Posterior cingulate gyrus (tissue), 11 donors: Measurements from ENCODE around the gene NRP1.

Source experiments
- DNase-seq, 10 donors: peaks; one replicate each; pipeline versions ENCODE4 v3.0.0 to v3.0.0-alpha.2; 2020 to 2021; ENCODE audit warnings: mixed read lengths in 3 of 10
- intact Hi-C: fragments of 100-400 bp; cut with DNase I; formaldehyde crosslinking; loops from one replicate; pipeline ENCODE4 v1.15.1; 2023

Gene NRP1

DNA sequence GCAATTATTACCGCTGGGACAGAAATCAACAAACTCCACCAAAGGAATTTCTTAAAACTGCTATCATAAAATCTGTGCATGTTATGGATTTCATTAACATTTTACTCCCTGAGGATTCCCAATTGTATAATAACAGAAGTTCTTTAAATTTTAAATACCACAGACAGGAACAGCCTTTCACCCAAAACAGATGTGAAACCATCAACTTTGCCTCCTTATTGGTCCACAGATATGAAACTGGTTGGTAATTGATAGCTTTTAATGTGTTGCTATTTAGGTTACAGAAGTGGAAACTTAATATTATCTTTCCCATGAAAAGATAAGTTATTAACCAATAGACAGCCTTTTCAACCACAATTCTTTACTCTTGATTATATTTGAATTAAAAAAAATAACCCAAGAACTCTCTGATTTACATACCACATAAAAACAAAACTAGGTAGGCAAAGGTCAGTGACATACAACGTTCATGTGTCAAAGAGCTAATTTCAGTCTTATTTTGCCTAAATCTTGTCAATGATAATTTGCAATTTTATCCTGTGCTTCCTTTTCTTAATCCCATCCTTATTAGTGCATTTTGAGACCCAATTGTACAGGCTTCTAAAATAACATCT lies 90.0 kb downstream of the NRP1 start:
- no peak for DNase-seq
- intact Hi-C loops = no loop called here

DNA sequence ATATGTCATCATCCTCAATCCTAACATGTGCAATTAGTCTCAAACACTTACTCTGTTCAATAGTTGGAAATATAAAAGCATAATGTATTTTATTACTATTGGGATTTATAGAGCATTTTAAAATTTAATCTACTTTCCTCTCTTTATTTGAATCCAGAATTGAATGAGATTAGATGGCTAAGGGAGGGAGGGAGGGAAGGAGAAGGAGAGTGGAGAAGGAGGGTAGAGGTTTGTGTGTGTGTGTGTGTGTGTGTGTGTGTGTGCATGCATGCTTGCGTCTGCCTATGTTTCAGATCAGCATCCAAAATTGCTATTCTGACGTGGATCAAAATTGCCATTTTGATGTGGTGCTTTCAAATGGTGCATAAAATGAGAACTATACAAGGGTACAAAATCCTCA lies 90.8 kb downstream of the NRP1 start:
- DNase-seq = no peak
- intact Hi-C loops = no loop called here

DNA sequence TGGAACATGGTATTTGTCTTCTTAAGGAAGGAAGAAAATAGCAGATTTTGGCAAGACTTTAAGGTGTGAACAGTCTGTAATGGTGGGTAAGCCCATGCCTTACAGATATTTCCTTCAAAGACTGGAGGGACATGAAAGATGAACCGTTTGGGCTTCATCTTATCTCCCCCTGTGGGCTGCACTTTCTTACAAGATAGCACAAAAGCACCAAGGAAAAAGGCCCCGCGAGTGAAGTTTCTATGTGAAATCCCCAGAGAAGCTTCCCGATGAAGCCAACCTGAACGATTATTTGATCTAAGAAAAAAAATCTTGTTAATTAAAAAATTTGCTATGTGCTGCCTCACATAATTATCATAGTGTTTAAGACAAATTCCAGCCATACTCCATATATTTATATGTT lies 91.5 kb downstream of the NRP1 start:
- no peak for DNase-seq
- intact Hi-C loops = no loop called here

DNA sequence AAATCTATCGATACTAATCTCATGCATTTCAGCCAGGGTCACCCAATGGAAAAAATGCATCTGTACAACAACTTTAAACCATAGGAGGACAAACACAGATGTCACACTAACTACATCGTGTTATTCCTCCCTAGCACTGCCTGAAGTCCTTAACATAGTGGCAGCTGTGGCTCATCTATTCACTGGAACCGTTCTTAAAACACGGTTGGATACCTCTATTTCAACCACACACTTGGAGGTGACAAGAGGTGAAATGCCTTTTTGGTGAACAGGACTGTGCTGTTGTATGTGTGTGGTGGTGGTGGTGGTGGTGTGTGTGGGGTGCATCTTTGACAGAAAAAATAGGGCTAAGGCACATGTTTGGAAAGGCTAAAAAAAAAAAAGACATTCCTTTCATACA lies 93.1 kb downstream of the NRP1 start:
- intact Hi-C loops = no loop called here
- DNase-seq = no peak

DNA sequence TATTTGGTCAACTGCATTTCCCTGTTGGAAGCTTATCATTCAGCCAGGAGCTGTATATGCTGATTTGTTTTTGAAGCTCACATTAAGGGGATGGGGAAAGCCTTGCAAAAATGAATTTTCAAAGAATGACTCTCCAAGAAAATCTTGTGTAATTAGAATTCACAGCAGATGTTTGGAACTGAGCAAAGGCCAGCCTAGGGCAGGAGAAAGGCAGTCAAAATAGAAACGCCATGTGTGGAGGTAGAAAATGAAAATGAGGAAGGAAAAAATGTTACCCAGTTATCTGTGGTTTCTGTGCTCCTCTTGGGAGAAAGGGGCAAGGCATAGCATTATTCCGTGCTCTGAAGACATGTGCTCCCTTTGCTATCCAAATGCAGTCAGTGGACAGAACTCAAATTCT lies 93.5 kb downstream of the NRP1 start:
- DNase-seq = no peak
- intact Hi-C loops = no loop called here

DNA sequence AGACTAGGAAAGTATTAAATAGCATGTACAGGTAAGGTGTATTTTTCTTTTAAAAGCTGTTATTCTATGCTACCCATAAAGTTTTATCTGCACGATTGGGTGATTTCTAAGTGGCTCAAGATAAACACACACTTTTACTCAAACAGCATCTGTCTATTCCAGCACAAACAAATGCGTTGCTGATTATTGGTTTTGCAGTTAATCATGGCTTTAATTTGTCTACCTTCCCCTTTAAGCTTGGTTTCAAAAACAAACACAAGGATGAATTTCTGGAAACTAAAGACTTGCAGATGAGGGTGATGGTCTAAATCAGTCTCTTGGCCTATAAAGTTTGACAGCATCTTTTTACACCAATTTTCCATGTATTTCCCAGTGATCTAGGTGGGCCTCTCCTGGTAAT lies 94.2 kb downstream of the NRP1 start:
- no peak for DNase-seq
- intact Hi-C loops = no loop called here

DNA sequence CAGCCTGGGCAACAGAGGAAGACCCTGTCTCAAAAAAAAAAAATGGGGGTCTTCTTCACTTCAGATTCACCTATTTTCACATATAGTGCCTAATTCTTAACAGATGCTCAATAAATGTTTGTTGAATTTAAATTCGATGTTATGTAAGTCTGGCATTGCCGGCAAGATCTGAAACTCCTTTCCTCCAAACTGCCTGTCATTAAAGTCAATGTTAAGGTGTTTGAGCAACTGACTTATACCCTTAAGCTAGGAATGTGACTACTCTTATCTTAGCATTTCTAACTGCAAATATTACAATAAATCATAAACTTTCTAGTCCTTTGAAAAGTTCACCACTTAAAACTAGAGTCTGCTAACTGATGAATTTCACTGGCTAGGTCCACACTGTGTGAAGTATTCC lies 95.2 kb downstream of the NRP1 start:
- intact Hi-C loops = no loop called here
- no peak for DNase-seq

DNA sequence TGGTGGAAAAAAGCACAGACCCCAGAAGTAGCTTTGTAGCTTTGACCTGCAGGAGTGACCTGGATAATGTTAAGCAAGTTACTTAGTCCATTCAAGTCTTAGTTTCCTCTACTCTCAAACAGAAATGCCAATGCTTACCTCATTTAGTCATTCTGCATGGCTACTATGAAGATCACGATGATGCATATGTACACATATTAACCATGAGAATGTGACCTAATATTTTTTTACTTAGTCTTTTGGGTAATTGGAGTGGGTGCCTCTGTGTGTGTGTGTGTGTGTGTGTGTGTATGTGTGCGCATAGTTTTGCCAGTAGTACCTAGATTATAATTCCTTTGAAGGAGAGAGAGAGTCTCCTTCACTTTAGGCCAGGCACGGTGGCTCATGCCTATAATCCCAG lies 95.8 kb downstream of the NRP1 start:
- intact Hi-C loops = no loop called here
- DNase-seq = no peak

DNA sequence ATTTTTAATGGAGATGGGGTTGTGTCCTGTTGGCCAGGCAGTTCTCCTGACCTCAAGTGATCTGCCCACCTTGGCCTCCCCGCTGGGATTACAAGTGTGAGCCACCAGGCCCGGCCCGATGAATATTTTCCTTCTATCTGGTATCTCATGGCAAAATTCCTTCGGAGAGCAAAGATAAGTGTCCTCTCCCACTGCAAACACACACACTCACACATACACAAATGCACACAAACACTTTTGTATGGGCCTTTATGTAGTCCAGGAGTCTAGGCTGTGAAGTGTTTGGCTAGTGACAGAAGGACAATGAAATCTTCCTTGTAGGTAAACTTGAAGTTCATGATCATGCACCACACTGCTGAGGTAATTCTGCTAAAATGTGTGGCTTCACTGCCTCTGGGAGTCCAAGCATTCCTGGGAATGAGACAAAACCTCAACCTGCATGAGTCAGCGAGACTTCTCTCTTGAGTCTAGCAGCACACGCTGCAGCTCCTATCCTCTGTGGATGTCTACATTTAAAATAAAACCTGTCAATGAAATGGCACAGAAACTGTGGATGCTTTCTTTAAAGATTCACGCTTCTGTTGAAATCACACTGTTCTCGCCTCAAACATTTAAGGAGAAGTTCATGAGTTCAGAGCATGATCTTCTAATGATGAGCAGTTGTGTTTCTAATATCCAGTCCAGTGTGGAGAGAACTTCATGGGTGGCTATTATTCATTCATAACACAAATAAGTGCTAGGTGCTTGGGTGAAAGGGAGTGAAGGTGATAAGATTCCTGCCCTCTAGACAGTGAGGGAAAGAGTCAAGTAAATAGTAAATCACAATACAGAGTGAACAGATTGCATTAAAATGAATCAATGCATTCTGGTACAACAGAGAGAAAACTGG lies 96.5 kb downstream of the NRP1 start:
- no peak for DNase-seq
- intact Hi-C loops = no loop called here

DNA sequence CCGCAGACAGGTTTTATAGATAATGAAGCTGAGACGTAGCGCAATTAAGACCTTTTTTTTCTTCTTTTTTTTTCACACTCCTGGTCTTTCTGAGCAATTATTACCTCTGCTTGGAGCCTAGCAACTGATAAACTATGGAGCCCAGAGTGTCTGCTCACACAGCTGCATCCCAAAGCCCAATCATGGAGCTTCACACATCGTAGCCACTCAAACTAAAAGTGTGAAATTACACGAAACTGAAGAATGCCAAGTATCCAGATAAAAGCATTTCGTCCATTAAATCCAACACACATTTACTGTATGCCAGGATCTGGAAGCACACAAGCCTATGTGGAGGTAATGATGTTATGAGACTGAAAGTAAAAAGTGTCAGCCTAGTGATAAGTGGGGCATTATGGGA lies 97.6 kb downstream of the NRP1 start:
- no peak for DNase-seq
- intact Hi-C loops = no loop called here

DNA sequence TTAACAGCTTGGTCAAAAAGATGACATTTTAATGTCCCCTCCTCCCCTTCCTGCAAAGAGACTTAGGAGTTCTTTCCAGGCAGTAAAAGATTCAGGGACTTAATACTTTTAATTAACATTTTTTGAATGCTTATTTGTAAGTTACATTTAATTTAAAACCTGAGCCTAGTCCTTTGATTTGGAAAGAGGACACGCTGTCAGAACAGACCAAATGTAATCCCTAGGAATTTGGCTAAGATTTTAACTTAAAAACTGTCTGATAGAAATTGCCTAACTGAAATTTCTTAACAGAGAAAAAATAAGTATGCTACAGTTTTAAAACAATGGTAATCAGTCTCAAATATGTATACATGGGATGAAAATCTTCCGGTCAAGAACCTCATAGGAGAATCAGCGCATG lies 98.5 kb downstream of the NRP1 start:
- no peak for DNase-seq
- intact Hi-C loops = no loop called here

DNA sequence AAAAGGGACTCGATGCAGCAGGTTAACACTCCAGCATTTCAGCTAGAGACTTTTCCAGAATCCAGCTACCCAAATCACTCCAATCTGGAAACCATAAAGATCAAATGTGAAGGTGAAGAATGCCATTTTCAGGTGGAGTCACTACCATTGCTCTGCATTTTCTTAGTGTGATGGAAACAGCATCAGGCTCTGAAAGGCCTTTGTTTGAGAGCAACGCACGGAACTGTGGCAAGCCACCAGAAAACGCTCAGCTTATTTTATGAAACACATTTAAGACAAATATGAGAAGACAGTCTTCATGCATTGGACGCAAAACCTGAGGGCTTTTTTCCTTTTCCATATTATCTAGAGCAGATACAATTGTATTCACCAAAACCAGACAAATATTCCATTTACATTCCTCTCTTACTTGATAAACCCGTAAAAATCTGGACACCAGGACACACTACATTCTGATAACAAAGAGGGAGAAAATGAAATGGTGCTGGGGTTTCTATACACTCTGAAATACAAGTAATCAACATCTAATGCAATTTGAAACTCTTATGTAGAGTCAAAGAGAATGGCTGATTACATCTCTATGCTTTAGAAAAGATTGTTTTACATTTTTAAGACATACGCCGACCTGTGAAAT lies 99.1 kb downstream of the NRP1 start:
- intact Hi-C loops = no loop called here
- no peak for DNase-seq

DNA sequence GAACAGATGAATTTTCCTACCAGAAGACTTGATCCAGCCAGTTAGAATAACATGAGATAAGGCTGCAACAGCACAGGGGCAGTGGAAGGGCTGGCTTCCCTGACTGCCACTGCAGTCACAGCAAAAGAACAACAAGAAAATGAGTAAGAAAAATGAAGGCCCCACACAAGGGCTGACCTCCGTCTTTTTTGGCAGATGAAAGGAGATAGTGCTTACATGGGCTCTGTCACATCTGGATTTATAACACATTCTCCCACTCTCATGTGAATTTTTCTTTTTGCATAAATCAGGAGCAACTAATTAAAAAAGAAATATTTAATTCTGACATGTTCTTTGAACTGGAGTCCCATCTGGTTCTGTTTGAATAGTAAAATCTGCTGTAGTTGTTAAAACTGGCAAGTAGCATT lies 99.6 kb downstream of the NRP1 start:
- DNase-seq = no peak
- intact Hi-C loops = no loop called here

DNA sequence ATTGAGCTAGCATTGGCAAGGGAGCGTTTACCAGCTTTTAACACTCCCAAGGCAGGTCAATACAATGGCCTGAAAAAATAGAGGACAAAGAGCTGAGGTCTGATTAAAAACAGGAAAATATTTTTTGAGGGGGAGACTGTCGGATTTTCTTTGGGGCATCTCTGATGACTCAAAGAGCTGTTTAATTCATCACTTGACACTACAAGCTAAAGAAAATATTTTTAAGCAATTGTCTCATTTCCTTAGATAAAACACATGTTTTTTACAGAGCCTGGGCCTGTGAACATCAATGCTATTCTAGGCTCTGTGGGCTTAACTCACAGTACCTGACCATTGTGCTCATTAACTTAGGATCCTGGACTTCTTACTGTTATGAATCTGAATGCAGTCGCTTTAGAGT lies 100.8 kb downstream of the NRP1 start:
- intact Hi-C loops = no loop called here
- DNase-seq = no peak

DNA sequence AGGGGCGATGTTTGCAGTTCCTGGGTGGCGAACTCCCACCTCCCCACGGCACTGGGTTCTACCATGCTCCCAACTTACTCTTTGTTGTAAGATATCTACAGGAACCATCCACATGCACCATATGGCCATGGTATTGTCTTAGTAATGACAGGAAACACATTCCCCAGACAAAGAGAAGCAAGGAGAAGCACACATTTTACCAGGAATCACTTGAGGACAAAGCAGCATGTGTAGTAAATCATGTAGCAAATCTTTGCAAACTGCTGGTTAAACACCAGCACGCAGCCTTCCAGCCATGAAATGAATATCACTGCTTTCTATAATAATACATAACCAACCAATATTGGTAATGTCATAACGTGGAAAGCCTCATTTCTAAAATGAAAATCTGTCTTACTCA lies 101.2 kb downstream of the NRP1 start:
- DNase-seq = no peak

DNA sequence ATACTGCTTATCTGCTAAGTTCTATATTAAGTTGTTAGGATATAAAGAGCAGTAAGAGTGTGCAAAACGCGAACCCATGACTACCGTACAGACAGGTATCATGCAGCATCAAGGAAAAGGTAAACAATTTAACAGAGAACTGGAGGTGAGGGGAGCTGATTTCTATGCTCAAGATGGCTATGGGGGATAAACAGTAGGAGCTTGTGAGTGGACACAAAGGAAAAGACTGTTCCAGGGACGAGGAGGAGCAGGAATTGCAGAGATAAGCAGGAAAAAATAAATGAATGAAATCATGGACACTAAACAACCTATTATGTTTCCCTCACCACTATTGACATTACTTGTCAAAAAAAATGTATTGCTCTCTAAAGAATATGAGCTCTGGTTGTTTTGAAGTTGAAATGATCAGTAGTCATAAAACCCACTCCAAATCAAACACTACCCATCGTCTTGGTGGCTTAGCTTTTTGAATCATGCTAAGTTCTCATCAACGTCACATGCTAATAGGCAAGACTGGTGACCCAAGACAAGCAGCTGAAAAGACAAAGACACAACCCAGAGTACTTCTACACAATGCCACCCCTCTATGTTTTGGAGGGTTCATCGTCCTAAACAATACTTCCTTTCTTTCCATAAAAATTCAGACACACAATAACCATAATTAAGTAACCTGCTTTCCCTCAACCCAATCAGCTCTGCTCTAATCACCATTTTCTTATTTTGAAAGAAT lies 102.7 kb downstream of the NRP1 start:
- DNase-seq = no peak
- intact Hi-C loops = loop anchor here (2.0 kb wide), 1 partner anchor 21 kb away; no protein-coding TSS in a partner anchor

More for the DNA sequence above, 101.2 kb downstream of the NRP1 start:
- intact Hi-C loops = no loop called here

DNA sequence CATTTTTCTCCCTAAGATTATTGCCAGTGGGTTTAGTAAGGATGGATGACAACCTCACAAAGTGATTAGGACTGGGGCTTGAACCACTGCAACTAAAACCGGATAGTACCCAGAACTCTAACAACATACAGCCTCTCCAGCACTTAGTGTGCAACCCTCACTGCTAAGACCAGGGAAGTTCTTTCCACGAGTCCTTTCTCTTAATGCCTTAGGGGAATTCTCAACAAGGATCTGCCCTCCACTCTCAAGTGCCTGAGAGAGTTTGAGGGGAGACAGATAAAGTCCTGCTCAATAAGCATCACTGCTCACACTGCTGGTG lies 104.6 kb downstream of the NRP1 start:
- intact Hi-C loops = loop anchor here (2.0 kb wide), 1 partner anchor 19 kb away; no protein-coding TSS in a partner anchor
- DNase-seq = no peak

DNA sequence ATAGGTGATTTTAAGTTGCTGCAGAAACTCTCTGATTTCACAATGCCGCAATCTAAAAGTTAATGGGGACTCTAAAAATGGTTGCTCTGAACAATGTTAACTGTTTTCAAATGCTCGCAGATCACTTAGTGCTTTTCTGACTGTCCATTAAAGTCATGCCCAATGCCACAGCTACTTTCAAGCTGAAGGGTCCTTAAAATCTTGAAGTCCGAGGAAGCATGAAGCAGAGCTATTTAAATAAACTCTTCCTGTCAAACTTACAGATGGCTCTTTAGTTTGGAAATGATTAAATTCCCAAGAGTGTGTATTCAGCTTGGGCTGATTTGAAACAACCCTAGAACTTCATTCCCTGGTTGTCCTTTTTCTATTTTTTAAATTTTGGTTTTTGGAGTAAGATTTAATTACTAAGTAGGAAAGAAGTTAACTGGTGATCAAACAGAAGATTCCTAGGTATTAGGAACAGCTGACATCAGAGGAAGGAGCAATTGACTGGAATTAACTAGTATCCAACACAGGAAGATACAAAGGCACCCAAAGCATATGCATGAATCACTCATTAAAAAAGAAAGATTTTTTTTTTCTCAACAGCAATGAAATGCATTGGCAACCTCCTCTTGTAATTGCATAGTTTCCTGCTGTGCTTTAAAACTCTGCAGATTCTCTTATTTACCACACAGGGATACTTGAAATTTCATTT lies 105.1 kb downstream of the NRP1 start:
- no peak for DNase-seq
- intact Hi-C loops = no loop called here

DNA sequence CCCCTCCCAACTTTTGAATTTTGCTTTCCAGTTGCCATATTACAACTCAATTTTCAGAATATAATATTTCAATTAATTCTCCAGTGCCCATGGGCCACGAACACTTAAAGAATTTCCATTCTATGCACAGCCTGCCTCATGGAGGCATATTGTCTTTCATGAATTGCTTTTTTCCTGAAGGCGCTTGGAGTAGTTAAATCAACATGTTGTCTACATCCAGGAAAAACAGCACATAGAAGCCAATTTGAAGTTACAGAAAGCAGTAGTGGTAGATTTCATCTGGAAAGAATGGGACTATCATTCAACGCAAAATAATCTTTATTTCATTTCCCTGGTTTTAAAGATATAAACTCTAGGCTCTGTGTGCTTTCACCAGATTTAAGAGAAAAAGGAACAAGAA lies 106.0 kb downstream of the NRP1 start:
- intact Hi-C loops = no loop called here
- DNase-seq = no peak

DNA sequence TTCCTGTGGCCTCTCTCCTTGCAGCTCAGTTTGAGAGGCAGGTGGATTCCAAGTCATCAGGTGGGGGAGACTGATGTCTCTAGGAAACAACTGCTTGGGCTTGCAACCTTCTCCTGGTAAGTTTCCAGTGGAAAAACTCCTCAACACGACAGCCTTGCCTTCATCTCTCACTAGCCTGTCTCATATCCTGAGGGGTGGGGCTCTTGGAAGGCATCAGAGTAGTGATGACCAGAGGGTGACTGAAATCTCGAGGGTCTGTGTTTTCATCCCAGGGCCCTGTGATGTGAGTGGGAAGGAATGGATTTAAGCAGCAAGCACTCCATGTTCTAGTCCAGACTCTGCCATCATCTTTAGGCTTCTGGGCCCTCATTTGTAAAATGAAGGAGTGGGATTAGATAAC lies 107.0 kb downstream of the NRP1 start:
- DNase-seq = no peak
- intact Hi-C loops = no loop called here
